Hepatocyte (in vitro differentiated cells): ENCODE data around the gene GPATCH8.

Experiments used
- EZH2 ChIP-seq: fragments of 200-600 bp; sonication (generic); IDR thresholded peaks from 2 replicates; pipeline ENCODE4 v1.6.1; 2016; ENCODE audit warnings: antibody characterized with exemption, mild to moderate bottlenecking, borderline replicate concordance
- EZH2phosphoT487 ChIP-seq: fragments of 200-600 bp; sonication (generic); IDR thresholded peaks from one replicate; pipeline ENCODE4 v1.6.1; 2018; ENCODE audit warnings: antibody characterized with exemption, mild to moderate bottlenecking, low read depth, moderate library complexity; ENCODE audit not compliant: unreplicated experiment, severe bottlenecking

DNA sequence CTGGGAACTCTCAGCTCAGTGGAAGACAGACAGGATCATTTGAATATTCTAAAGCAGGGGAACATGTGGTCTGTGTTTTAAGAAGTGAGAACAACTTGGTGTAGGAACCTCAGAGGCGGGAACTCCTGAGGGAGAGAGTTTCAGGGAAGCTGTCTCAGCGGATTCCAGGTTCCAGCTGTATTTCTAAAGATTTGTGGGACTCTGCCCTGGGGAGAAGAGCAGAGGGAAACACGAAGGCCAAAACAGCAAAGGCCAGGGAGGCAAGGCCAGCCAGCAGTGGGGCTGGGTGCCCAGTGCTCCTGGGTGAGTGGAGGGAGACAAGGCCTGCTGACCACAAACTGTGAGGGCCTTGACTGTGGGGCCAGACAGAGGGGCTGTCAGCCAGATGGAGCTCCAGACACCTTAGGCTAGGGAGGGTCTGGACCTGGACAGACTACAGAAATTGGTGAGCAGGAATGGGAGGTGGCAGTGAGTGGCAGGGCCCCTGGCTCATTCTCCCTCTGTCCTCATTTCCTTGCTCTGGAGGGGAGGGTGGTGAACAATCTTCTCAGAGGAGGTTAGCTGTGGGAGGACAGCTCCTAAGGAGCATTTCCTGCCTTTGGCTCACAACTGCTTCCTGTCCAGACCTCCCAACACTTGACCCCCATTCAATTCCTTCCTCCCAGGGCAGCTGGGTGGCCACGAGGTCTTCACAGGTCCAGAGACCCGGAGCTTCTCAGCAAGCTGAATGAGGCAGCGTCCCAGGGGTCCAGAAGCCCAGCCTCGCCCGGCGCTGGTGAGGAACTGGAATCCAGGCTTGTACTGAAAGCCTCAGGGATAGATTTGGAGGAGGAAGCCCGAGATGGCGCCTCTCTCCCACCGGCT is 33.1 kb upstream of the GPATCH8 start:
- TF ChIP-seq EZH2 (no peak), EZH2phosphoT487 (no peak)
